COR-L47 (cell line): ENCODE data around the gene ATP2B2.

Experiments used
- DNase-seq: peaks from one replicate; lab custom pipeline; 2025; lab: John Stamatoyannopoulos, UW

The ATP2B2 gene

DNA sequence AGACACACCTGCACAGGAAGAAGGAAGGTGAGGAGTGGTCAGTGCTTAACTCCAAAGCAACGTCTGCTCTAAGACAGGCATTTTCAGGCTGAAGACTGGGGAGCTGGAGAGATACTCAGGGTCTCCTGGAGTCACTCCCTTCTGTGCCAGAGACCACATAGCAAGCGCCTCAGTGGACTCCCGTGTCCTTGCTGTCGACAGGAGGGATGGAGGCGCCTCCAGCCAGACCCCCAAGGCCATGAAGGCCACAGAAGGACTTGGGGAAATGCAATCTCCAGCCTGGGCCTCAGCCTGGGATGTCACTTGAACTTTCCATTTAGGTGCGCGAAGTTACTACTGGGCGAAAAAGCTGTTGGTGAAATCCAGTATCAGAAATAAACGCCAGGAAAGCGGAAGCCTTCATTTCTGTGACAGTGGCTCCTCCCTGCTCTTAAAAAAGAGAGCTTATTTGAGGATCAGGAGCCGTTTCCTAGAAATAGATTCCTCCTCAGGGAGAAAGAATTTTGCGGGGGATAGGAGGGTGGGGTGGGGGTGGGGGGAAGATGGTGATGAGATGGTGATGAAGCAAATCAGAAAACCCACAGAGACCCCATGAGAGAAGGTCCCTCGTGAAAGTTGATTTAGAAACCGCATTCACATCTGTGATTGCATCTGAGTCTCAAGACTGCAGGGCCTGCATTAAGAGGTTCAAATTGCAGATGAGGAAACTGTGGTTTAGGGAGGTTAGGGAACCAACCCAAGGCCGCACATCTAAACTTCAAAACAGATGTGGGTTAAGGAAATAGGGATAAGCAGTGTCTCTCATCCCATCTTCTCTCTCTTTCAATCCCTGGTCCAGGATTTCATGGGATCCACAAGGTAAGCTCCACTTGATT is 78.8 kb downstream of the ATP2B2 start:
- no peak for DNase-seq

- no peak for DNase-seq
Measured at GRCh38 chr3:10423171-10423882, 82.1 kb downstream of the ATP2B2 start.

- DNase-seq: no peak
Measured at GRCh38 chr3:10421996-10422395, 83.4 kb downstream of the ATP2B2 start.

DNA sequence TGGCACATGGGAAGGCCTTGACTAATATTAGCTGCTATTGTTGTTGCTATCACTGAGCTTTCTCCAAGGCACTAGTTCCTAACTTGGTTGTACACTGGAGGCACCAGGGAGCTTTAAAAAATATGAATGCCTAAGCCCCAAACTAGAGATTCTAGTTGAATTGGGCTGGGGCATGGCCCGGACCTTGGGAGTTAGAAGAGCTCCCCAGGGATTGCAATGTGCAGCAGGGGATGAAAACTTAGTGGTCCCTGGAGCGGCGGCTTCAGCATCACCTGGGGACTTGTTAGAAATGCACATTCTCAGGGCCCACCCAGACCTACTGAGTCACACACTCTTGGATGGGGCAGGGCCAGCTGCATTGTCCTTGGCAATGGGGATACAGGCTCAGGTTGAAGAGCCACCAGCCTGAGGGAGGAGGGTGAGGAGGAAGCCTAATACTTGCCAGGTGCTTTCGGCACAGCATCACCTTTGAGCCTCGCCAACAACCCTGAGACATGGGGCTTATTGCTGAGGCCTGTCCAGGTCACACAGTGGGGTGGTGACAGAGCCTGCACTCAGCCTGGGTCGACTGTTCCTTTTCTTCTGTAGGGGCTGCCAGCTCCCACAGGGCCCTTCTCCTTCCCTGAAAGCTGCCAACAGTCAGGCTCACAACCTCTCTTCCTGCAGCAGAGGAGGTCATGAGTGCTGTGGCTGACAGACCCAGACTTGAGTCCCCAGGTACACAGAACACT is 84.5 kb downstream of the ATP2B2 start:
- no peak for DNase-seq

GRCh38 chr3:10419637-10420232 is 85.7 kb downstream of the ATP2B2 start:
- no peak for DNase-seq

GRCh38 chr3:10417847-10418246 is 87.5 kb downstream of the ATP2B2 start:
- no peak for DNase-seq

DNA sequence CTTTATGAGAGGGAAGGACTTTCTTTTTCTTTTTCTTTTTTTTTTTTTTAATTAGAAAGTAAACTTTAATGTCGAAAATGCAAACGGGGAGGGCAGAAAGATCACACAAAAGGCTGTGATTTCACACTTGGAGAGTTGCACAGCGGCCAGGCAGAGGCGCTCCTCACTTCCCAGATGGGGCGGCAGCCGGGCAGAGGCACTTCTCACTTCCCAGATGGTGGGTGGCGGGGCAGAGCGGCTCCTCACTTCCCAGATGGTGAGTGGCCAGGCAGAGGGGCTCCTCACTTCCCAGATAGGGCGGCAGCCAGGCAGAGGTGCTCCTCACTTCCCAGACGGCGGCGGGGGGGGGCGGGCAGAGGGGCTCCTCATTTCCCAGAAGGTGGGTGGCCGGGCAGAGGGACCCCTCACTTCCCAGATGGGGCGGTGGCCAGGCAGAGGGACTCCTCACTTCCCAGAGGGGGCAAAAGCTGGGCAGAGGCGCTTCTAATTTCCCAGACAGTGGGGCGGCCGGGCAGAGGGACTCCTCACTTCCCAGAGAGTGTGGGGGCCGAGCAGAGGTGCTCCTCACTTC is 88.6 kb downstream of the ATP2B2 start:
- no peak for DNase-seq

GRCh38 chr3:10413041-10413440 is 92.3 kb downstream of the ATP2B2 start:
- no peak for DNase-seq

- DNase-seq: no peak
Measured at GRCh38 chr3:10411598-10412332, 93.6 kb downstream of the ATP2B2 start.

- DNase-seq: no peak
Measured at GRCh38 chr3:10410383-10411002, 94.9 kb downstream of the ATP2B2 start.

DNA sequence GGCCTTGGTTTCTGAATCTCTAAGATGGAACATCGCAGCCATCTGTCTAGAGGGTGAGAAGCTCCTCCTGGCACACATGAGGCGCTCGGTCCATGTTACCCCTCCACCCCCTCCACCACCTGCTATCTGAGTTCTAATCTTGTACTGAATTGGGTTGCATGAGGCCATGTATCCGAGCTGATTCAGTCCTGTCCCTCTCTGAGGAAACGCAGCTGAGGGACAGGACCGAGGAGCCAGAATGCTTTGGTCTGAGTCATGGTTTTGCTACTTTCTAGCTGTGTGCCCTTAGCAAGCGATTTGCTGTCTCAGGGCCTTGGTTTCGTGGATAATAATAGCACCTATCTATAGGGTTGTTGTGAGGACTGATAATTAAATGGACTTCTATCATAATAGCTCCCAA is 96.7 kb downstream of the ATP2B2 start:
- DNase-seq: no peak

DNA sequence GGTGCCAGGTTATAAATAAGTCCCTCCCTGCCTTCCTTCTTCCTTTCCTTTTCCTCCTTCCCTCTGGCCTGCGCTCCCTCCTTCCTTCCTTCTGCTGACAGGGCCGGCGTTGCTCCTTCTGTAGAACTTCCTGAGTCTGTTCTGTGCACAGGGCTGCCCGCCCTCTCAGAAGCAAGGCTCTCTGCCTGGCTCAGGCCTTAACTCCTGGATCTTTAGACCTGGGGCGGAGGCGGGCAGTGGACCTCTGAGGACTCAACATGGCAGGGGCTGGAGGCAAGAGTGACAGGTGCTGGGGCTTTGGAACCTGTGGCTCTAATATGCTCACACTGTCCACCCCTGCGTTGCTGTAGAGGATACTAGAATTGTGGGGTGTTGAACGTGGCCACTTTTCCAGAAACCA is 98.0 kb downstream of the ATP2B2 start:
- DNase-seq: no peak

GRCh38 chr3:10406414-10406813 is 99.0 kb downstream of the ATP2B2 start:
- DNase-seq: no peak

- DNase-seq: no peak
Measured at GRCh38 chr3:10405816-10406215, 99.6 kb downstream of the ATP2B2 start.

DNA sequence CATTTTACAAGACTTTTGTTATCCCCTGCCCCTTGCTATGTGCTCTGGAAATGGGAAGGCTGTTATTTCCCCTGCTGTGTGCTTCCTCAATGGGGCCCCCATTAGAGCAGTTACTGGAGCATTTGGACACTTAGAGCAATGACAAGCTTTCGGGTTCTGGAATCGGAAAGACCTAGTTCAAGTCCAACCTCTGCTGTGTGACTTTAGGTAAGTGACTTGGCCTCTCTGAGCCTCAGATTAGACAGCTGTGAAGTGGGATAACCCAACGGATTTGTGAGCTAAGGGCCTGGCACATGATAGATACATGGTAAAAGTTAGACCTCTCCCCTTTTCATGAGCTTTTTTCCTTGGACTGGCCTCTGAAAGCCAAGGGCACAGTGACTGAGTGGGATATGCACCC is 100.5 kb downstream of the ATP2B2 start:
- DNase-seq: no peak

DNA sequence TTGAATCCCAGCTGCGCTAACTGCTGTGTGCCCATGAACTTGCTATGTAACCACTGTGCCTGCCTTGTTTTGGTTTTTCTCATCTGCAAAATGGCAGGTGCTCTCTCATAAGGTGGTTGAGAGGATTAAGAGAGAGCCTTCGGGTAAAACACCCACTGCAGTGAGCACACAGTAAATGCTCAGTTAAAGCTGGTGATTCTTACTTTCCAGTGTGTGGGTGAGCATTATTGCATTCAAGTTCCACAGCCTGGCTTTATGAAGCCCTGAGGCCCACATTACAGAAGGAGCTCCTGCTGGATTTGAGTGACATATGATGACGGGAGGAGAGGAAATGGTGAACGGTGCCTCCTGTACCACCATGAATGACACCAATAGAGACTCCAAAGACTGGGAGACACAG is 101.0 kb downstream of the ATP2B2 start:
- DNase-seq: no peak

GRCh38 chr3:10401990-10402761 is 103.2 kb downstream of the ATP2B2 start:
- no peak for DNase-seq

GRCh38 chr3:10400749-10401495 is 104.5 kb downstream of the ATP2B2 start:
- DNase-seq: no peak

- no peak for DNase-seq
Measured at GRCh38 chr3:10400050-10400748, 105.2 kb downstream of the ATP2B2 start.
